IMR-90 (cell line): Measurements from ENCODE around the gene PRKACB. TPM values are rescaled to one million over a fixed set of nuclear protein-coding genes. Genes with fewer than 3 reads are reported as not detected.

Experiments used
- ATAC-seq: fragments of 200-7000 bp; cut with Tn5 transposase; 2 replicates; pipeline ENCODE4 v1.9.1; 2020; ENCODE audit warnings: low read depth, mild to moderate bottlenecking, moderate library complexity
- BruUV-seq: library from RNA; stranded (reverse); fragments of 400-500 nt; replicated peaks from 2 replicates; lab custom pipeline; 2021; lab: Mats Ljungman, UMichigan
- CTCF ChIA-PET: fragments of 300-600 bp; formaldehyde crosslinking; extraction: SDS; loops from one replicate; lab custom pipeline; 2021; ENCODE audit warnings: antibody characterized with exemption; lab: Yijun Ruan, JAX
- POLR2A ChIA-PET: fragments of 300-600 bp; sonication (Branson Sonifier 250); formaldehyde crosslinking; loops from one replicate; lab custom pipeline; 2022; ENCODE audit warnings: antibody characterized with exemption; ENCODE audit not compliant: unreplicated experiment; lab: Charles Lee
- DNase-seq: peaks from one replicate; pipeline ENCODE4 v3.0.0; 2013
- H2AFZ ChIP-seq: replicated peaks from 2 replicates; pipeline ENCODE3; 2013; ENCODE audit warnings: low read length, mild to moderate bottlenecking; ENCODE audit not compliant: poor library complexity
- H2AK5ac ChIP-seq: 2 replicates; pipeline ENCODE4 v1.6.1; 2013; ENCODE audit warnings: low read depth, low read length, inconsistent platforms
- H2AK9ac ChIP-seq: replicated peaks from 2 replicates; pipeline ENCODE3; 2013; ENCODE audit warnings: mild to moderate bottlenecking, low read depth, low read length, moderate library complexity; ENCODE audit not compliant: poor library complexity
- H2BK120ac ChIP-seq: 2 replicates; pipeline ENCODE4 v1.6.1; 2013; ENCODE audit warnings: low read depth, low read length, inconsistent platforms
- H2BK15ac ChIP-seq: 3 replicates; pipeline ENCODE4 v1.6.1; 2013; ENCODE audit warnings: low read depth, low read length, inconsistent platforms
- H2BK20ac ChIP-seq: 2 replicates; pipeline ENCODE4 v1.6.1; 2013; ENCODE audit warnings: low read depth, mild to moderate bottlenecking, inconsistent platforms, low read length, moderate library complexity
- H2BK5ac ChIP-seq: 2 replicates; pipeline ENCODE4 v1.6.1; 2013; ENCODE audit warnings: mild to moderate bottlenecking, low read depth, low read length, inconsistent platforms; ENCODE audit not compliant: poor library complexity, severe bottlenecking
- H3K14ac ChIP-seq: replicated peaks from 2 replicates; pipeline ENCODE4 v1.6.1; 2013; ENCODE audit warnings: low read depth, low read length, inconsistent platforms
- H3K18ac ChIP-seq: 2 replicates; pipeline ENCODE4 v1.6.1; 2013; ENCODE audit warnings: low read depth, low read length, control low read depth
- H3K23ac ChIP-seq: 2 replicates; pipeline ENCODE4 v1.6.1; 2013; ENCODE audit warnings: low read depth, low read length, inconsistent platforms
- H3K27ac ChIP-seq: 2 replicates; pipeline ENCODE4 v1.5.1; 2013; ENCODE audit warnings: mild to moderate bottlenecking, control low read depth, low read length; ENCODE audit not compliant: insufficient read depth
- H3K27me3 ChIP-seq: 2 replicates; pipeline ENCODE4 v1.6.1; 2013; ENCODE audit warnings: low read length; ENCODE audit not compliant: control insufficient read depth, insufficient read depth
- H3K36me3 ChIP-seq: 2 replicates; pipeline ENCODE4 v1.6.1; 2013; ENCODE audit warnings: low read length, mixed read lengths; ENCODE audit not compliant: control insufficient read depth, insufficient read depth
- H3K4ac ChIP-seq: 2 replicates; pipeline ENCODE4 v1.6.1; 2013; ENCODE audit warnings: low read depth, low read length, inconsistent platforms
- H3K4me1 ChIP-seq: 2 replicates; pipeline ENCODE4 v1.6.1; 2013; ENCODE audit warnings: low read length, mixed read lengths; ENCODE audit not compliant: control insufficient read depth, insufficient read depth
- H3K4me2 ChIP-seq: 2 replicates; pipeline ENCODE4 v1.6.1; 2013; ENCODE audit warnings: low read depth, mild to moderate bottlenecking, control low read depth, low read length, moderate library complexity
- H3K4me3 ChIP-seq: 2 replicates; pipeline ENCODE4 v1.5.1; 2013; ENCODE audit warnings: low read depth, mild to moderate bottlenecking, control low read depth, low read length, moderate library complexity; ENCODE audit not compliant: insufficient read depth
- H3K56ac ChIP-seq: 2 replicates; pipeline ENCODE4 v1.6.1; 2013; ENCODE audit warnings: low read length, inconsistent platforms; ENCODE audit not compliant: insufficient read depth; ENCODE audit errors: extremely low read depth
- H3K79me1 ChIP-seq, 2 experiments: 2 replicates each; pipeline ENCODE4 v1.6.1; 2013; ENCODE audit warnings: low read length in 2 of 2, inconsistent platforms in 1 of 2, low read depth in 1 of 2
- H3K9ac ChIP-seq: 2 replicates; pipeline ENCODE4 v1.6.1; 2013; ENCODE audit warnings: low read depth, low read length, control low read depth
- H3K9me1 ChIP-seq: 2 replicates; pipeline ENCODE4 v1.6.1; 2013; ENCODE audit warnings: low read length, inconsistent platforms; ENCODE audit not compliant: insufficient read depth
- H3K9me3 ChIP-seq: 2 replicates; pipeline ENCODE4 v1.6.1; 2013; ENCODE audit warnings: low read length; ENCODE audit not compliant: control insufficient read depth, insufficient read depth
- H4K20me1 ChIP-seq: 2 replicates; pipeline ENCODE4 v1.6.1; 2013; ENCODE audit warnings: low read length, inconsistent platforms; ENCODE audit not compliant: insufficient read depth
- H4K5ac ChIP-seq: 2 replicates; pipeline ENCODE4 v1.6.1; 2013; ENCODE audit warnings: mild to moderate bottlenecking, low read depth, low read length, control low read depth
- H4K8ac ChIP-seq, 2 experiments: 2 replicates each; pipeline ENCODE4 v1.6.1; 2013; ENCODE audit warnings: low read depth in 2 of 2, low read length in 2 of 2, control low read depth in 1 of 2, inconsistent platforms in 1 of 2
- H4K91ac ChIP-seq: 2 replicates; pipeline ENCODE4 v1.6.1; 2013; ENCODE audit warnings: low read depth, low read length, inconsistent platforms; ENCODE audit not compliant: insufficient read depth
- BHLHE40 ChIP-seq: fragments of 150-350 bp; IDR thresholded peaks from 2 replicates; pipeline ENCODE4 v1.6.1; 2016; ENCODE audit warnings: mild to moderate bottlenecking, low read depth, low read length
- CEBPB ChIP-seq: IDR thresholded peaks from 2 replicates; pipeline ENCODE4 v1.6.1; 2012; ENCODE audit warnings: low read depth, low read length, improper control_type of control experiment
- CHD1 ChIP-seq: IDR thresholded peaks from 2 replicates; pipeline ENCODE4 v1.6.1; 2012; ENCODE audit warnings: low read depth, low read length, improper control_type of control experiment
- CTCF ChIP-seq: conservative IDR thresholded peaks from 2 replicates; pipeline ENCODE4 v1.5.1; 2012; ENCODE audit warnings: mild to moderate bottlenecking, low read depth, low read length, improper control_type of control experiment
- FOS ChIP-seq: fragments of 150-350 bp; IDR thresholded peaks from 2 replicates; pipeline ENCODE4 v1.6.1; 2016; ENCODE audit warnings: low read depth, low read length
- MAFK ChIP-seq: IDR thresholded peaks from 2 replicates; pipeline ENCODE4 v1.6.1; 2012; ENCODE audit warnings: low read depth, low read length, improper control_type of control experiment
- MAZ ChIP-seq: IDR thresholded peaks from 2 replicates; pipeline ENCODE4 v1.6.1; 2012; ENCODE audit warnings: low read depth, mild to moderate bottlenecking, low read length, improper control_type of control experiment, moderate library complexity, borderline replicate concordance
- RAD21 ChIP-seq: IDR thresholded peaks from 2 replicates; pipeline ENCODE4 v1.6.1; 2012; ENCODE audit warnings: low read length, improper control_type of control experiment
- RFX5 ChIP-seq: IDR thresholded peaks from 2 replicates; pipeline ENCODE4 v1.8.0; 2012; ENCODE audit warnings: low read depth, mild to moderate bottlenecking, low read length, moderate library complexity
- SMC3 ChIP-seq: fragments of 150-350 bp; IDR thresholded peaks from 2 replicates; pipeline ENCODE4 v1.6.1; 2016; ENCODE audit warnings: low read depth, mild to moderate bottlenecking, antibody characterized with exemption, low read length, moderate library complexity
- USF2 ChIP-seq: fragments of 150-350 bp; IDR thresholded peaks from 2 replicates; pipeline ENCODE4 v1.6.1; 2017; ENCODE audit warnings: mild to moderate bottlenecking, antibody characterized with exemption, low read length, low read depth
- WGBS, 2 experiments: methylation state at CpG; one replicate each; pipeline versions ENCODE4 v1.1.5 to v1.1.7; 2013; ENCODE audit warnings: missing lambda C conversion rate in 2 of 2; ENCODE audit not compliant: insufficient read length in 1 of 2; ENCODE audit errors: extremely low coverage in 2 of 2; 5-methylcytosine and 5-hydroxymethylcytosine counted together
- dilution Hi-C: fragments of 300-500 bp; cut with HindIII; formaldehyde crosslinking; loops from one replicate; pipeline ENCODE4 v1.14.3; 2018; ENCODE audit warnings: low sequenced_read_pairs; ENCODE audit not compliant: unreplicated experiment
- in situ Hi-C: fragments of 300-500 bp; cut with MboI; formaldehyde crosslinking; loops from 3 replicates; pipeline ENCODE4 v1.14.3; 2019; ENCODE audit warnings: low sequenced_read_pairs, inconsistent platforms, mixed read lengths
- intact Hi-C: fragments of 100-400 bp; cut with micrococcal nuclease; formaldehyde crosslinking; loops from 2 replicates; pipeline ENCODE4 v1.10.0; 2022
- polyA plus RNA-seq, 3 experiments: library from polyadenylated mRNA; depleted of rRNA; stranded (reverse); fragments of >200 nt; gene quantifications; 2 replicates each; pipeline ENCODE4 v1.2.3, GENCODE V29; 2012; ENCODE audit warnings: low replicate concordance in 1 of 3
- total RNA-seq: library from RNA; depleted of rRNA; stranded (reverse); fragments of >200 nt; gene quantifications from 2 replicates; pipeline ENCODE4 v1.2.3, GENCODE V29; 2012

Gene PRKACB
- total and polyA plus RNA-seq, 2 of the 4 experiments (the other 2 are of a cell fraction), result 8.2 to 8.3 TPM

GRCh38 chr1:84225646-84226045, 81.6 kb downstream of the PRKACB start:
- Histone ChIP-seq H2AK9ac (no peak overlapping the region), H3K4me1 (no peaks in the 10 kb centered on the region), H3K9ac (no peak overlapping the region), H2BK15ac (no peak overlapping the region), H3K4me3 (no peak overlapping the region), H3K4me2 (no peak overlapping the region), H2BK120ac (no peak overlapping the region), H4K5ac (peak overlapping the region; percentile 17; the same call in 1 of the 2 replicates), H3K23ac (no peak overlapping the region), H2BK20ac (no peak overlapping the region), H3K79me1 (peaks cover 3 to 6% of the 10 kb centered on the region in 2 experiments; a peak in 2 of 4 replicates), H4K20me1 (no peaks in the 10 kb centered on the region), H3K56ac (no peak overlapping the region), H4K8ac (no peak overlapping the region), H3K18ac (no peak overlapping the region), H3K9me3 (peaks cover 3% of the 10 kb centered on the region; the same call in 1 of the 2 replicates), H3K4ac (no peak overlapping the region), H4K91ac (no peak overlapping the region), H3K9me1 (no peaks in the 10 kb centered on the region), H2AK5ac (no peak overlapping the region), H3K36me3 (0 out of 2 replicates have a peak, but pooled peaks cover 1% of the 10 kb centered on the region), H2BK5ac (no peak overlapping the region), H3K27me3 (no peaks in the 10 kb centered on the region), H3K14ac (no peak overlapping the region), H2AFZ (no peak overlapping the region), H3K27ac (no peak overlapping the region)
- no peak for TF ChIP-seq CTCF
- no peak for TF ChIP-seq BHLHE40
- TF ChIP-seq SMC3, result no peak
- TF ChIP-seq MAZ, result no peak
- TF ChIP-seq USF2, result no peak
- TF ChIP-seq MAFK, result no peak
- no peak for TF ChIP-seq FOS
- TF ChIP-seq CHD1, result no peak
- TF ChIP-seq RAD21, result no peak
- no peak for TF ChIP-seq RFX5
- TF ChIP-seq CEBPB, result no peak
- ATAC-seq (no peak), DNase-seq (no peak)
- WGBS, 2 experiments, result no CpG with 5 or more reads among the region's 1 CpG
- intact Hi-C loops, result no loop called here
- ChIA-PET CTCF (interaction anchor here (0.7 kb wide), 1 partner anchor 46 kb away, joined by 5 read pairs; no protein-coding TSS in a partner anchor), POLR2A (no interaction called here)
- BruUV-seq, result no TSS peak
- in situ Hi-C loops, result no loop called here
- dilution Hi-C loops, result no loop called here
